ENCODE data around the gene SYT2.

The SYT2 gene

GRCh38 chr1:202665417-202665816 lies 44.8 kb downstream of the SYT2 start:
- no peaks in the 10 kb centered on the region for H3K36me3 ChIP-seq (ENCODE audit: control insufficient read depth, low read length)

GRCh38 chr1:202664083-202664482 lies 46.2 kb downstream of the SYT2 start:
- H3K4me2 ChIP-seq (ENCODE audit: low read length), result no peak overlapping the region
- H3K4me3 ChIP-seq (ENCODE audit: low read length), result no peak overlapping the region
- H3K9me2 ChIP-seq (replicated peaks; ENCODE audit: control insufficient read depth, low read length), result no peaks in the 10 kb centered on the region
- H3K27ac ChIP-seq (ENCODE audit: low read depth, low read length), result no peak overlapping the region
- no peak for TF ChIP-seq EZH2phosphoT487 (IDR thresholded peaks at IDR 0.05; ENCODE audit: borderline replicate concordance, low read length)
- no peak for TF ChIP-seq CTCF (IDR thresholded peaks at IDR 0.05; ENCODE audit: low read depth, low read length, poor library complexity, severe bottlenecking)
- H4K20me1 ChIP-seq (ENCODE audit: control insufficient read depth, insufficient read depth, low read depth, low read length), result no peaks in the 10 kb centered on the region
- H3K9me3 ChIP-seq (ENCODE audit: control insufficient read depth, insufficient read depth, low read length), result no peaks in the 10 kb centered on the region
- H3F3A ChIP-seq (ENCODE audit: control insufficient read depth, insufficient read depth), result no peaks in the 10 kb centered on the region
- no peaks in the 10 kb centered on the region for H3K79me2 ChIP-seq (ENCODE audit: control insufficient read depth, low read length)
- no peaks in the 10 kb centered on the region for H3K4me1 ChIP-seq (ENCODE audit: control insufficient read depth, low read length)
- H3K27me3 ChIP-seq (ENCODE audit: control insufficient read depth, low read length), result peaks cover 15% of the 10 kb centered on the region
- no peaks in the 10 kb centered on the region for H3K36me3 ChIP-seq (ENCODE audit: control insufficient read depth, low read length)

More at GRCh38 chr1:202665417-202665816, 44.8 kb downstream of the SYT2 start:
- no peak overlapping the region for H3K4me2 ChIP-seq (ENCODE audit: low read length)
- H3K79me2 ChIP-seq (ENCODE audit: control insufficient read depth, low read length), result no peaks in the 10 kb centered on the region
- peaks cover 18% of the 10 kb centered on the region for H3K27me3 ChIP-seq (ENCODE audit: control insufficient read depth, low read length)
- H3K9me3 ChIP-seq (ENCODE audit: control insufficient read depth, insufficient read depth, low read length), result no peaks in the 10 kb centered on the region
- no peak overlapping the region for H3K4me3 ChIP-seq (ENCODE audit: low read length)
- H3K4me1 ChIP-seq (ENCODE audit: control insufficient read depth, low read length), result no peaks in the 10 kb centered on the region
- TF ChIP-seq CTCF (IDR thresholded peaks at IDR 0.05; ENCODE audit: low read depth, low read length, poor library complexity, severe bottlenecking) (no peak), EZH2phosphoT487 (IDR thresholded peaks at IDR 0.05; ENCODE audit: borderline replicate concordance, low read length) (no peak)
- no peak overlapping the region for H3K27ac ChIP-seq (ENCODE audit: low read depth, low read length)
- no peaks in the 10 kb centered on the region for H4K20me1 ChIP-seq (ENCODE audit: control insufficient read depth, insufficient read depth, low read depth, low read length)
- H3F3A ChIP-seq (ENCODE audit: control insufficient read depth, insufficient read depth), result no peaks in the 10 kb centered on the region
- no peaks in the 10 kb centered on the region for H3K9me2 ChIP-seq (replicated peaks; ENCODE audit: control insufficient read depth, low read length)

GRCh38 chr1:202663131-202663530 lies 47.1 kb downstream of the SYT2 start:
- Histone ChIP-seq H3K4me2 (ENCODE audit: low read length) (no peak overlapping the region), H3K27me3 (ENCODE audit: control insufficient read depth, low read length) (peaks cover 15% of the 10 kb centered on the region), H3K36me3 (ENCODE audit: control insufficient read depth, low read length) (no peaks in the 10 kb centered on the region), H3F3A (ENCODE audit: control insufficient read depth, insufficient read depth) (no peaks in the 10 kb centered on the region), H3K4me1 (ENCODE audit: control insufficient read depth, low read length) (no peaks in the 10 kb centered on the region), H3K4me3 (ENCODE audit: low read length) (no peak overlapping the region), H4K20me1 (ENCODE audit: control insufficient read depth, insufficient read depth, low read depth, low read length) (no peaks in the 10 kb centered on the region), H3K79me2 (ENCODE audit: control insufficient read depth, low read length) (no peaks in the 10 kb centered on the region), H3K9me3 (ENCODE audit: control insufficient read depth, insufficient read depth, low read length) (no peaks in the 10 kb centered on the region), H3K9me2 (replicated peaks; ENCODE audit: control insufficient read depth, low read length) (no peaks in the 10 kb centered on the region), H3K27ac (ENCODE audit: low read depth, low read length) (no peak overlapping the region)
- TF ChIP-seq CTCF (IDR thresholded peaks at IDR 0.05; ENCODE audit: low read depth, low read length, poor library complexity, severe bottlenecking), result no peak
- TF ChIP-seq EZH2phosphoT487 (IDR thresholded peaks at IDR 0.05; ENCODE audit: borderline replicate concordance, low read length), result no peak

- no peaks in the 10 kb centered on the region for H3K36me3 ChIP-seq (ENCODE audit: control insufficient read depth, low read length)
- TF ChIP-seq CTCF (IDR thresholded peaks at IDR 0.05; ENCODE audit: low read depth, low read length, poor library complexity, severe bottlenecking) (no peak), EZH2phosphoT487 (IDR thresholded peaks at IDR 0.05; ENCODE audit: borderline replicate concordance, low read length) (no peak)
- H3K9me3 ChIP-seq (ENCODE audit: control insufficient read depth, insufficient read depth, low read length), result no peaks in the 10 kb centered on the region
- peaks cover 15% of the 10 kb centered on the region for H3K27me3 ChIP-seq (ENCODE audit: control insufficient read depth, low read length)
- no peaks in the 10 kb centered on the region for H4K20me1 ChIP-seq (ENCODE audit: control insufficient read depth, insufficient read depth, low read depth, low read length)
- H3K4me2 ChIP-seq (ENCODE audit: low read length), result no peak overlapping the region
- no peaks in the 10 kb centered on the region for H3K4me1 ChIP-seq (ENCODE audit: control insufficient read depth, low read length)
- H3K4me3 ChIP-seq (ENCODE audit: low read length), result no peak overlapping the region
- H3K79me2 ChIP-seq (ENCODE audit: control insufficient read depth, low read length), result no peaks in the 10 kb centered on the region
- no peaks in the 10 kb centered on the region for H3F3A ChIP-seq (ENCODE audit: control insufficient read depth, insufficient read depth)
- no peaks in the 10 kb centered on the region for H3K9me2 ChIP-seq (replicated peaks; ENCODE audit: control insufficient read depth, low read length)
- no peak overlapping the region for H3K27ac ChIP-seq (ENCODE audit: low read depth, low read length)
These were observed 48.2 kb downstream of the SYT2 start for GRCh38 chr1:202662081-202662480.

All from DOHH2 (cell line).